Activated CD4-positive, alpha-beta T cell treated with anti-CD3 and anti-CD28 coated beads, Interleukin-2, amount 50 U/mL, for 24 hours (primary cell): ENCODE measurements around the gene SPINDOC.
"Not testable (repeated sequence)": the region's sequence is repeated elsewhere in the genome, so short reads cannot be mapped to it uniquely, and the experiment has no call there.

ENCODE experiments used
- DNase-seq, 2 donors: peaks; one replicate each; pipeline ENCODE4 v3.0.0-alpha.2; 2020; ENCODE audit warnings: low read depth in 1 of 2, low spot score in 1 of 2

Gene SPINDOC

DNA sequence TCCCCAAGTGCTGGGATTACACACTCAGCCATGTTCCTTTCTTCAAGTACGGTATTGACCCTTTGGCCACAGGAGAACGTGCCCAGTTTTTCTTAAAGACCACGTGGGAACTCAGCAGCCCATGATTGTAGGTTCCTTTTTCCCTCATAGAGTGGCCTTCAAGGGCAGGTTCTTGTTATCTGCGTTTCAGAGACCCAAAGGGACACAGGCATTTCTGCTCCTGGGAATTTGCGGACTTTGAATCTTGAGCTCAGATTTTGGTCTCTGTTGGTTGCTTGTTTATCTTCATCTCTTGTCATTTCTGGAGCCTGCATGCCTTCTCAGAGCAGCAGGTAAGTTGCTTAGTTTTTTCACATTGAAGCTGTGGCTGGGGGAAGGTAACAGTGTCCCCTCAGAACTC lies 37.7 kb downstream of the SPINDOC start:
- no peak for DNase-seq

DNA sequence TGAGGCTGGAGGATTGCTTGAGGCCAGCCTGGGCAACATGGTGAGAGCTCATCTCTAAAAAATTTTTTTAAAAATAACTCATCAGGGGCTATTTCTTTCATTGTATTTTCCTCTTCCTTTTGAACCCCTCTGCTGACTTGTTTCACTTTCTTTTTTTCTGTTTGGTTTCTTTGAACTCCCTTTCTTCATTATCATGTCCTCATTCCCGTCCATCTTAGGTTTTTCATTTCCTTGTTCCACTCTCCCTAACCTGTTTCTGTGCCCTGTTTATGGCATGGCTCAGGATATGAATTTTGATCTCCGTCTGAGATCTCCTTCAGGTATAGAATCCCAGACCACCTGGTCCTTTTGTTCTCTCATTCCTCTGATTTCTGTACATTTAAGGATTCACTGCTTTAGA lies 38.1 kb downstream of the SPINDOC start:
- no peak for DNase-seq

DNA sequence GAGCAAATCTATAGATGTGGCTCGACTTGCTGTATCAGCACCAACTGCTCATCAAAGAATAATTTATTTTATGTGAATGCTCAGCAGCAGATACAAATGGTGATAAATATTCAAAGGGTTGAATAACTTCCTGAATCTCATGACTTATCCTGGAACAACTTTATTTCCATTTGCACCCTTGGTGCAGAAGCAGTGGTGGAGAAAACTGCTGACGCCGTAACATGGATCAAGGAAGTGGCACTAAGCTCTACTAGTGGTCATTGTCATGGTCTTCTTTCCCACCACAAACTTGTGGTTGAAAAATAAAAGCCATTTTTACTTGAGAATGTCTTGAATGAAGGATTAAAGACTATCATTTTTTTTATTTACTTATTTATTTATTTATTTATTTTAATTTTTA lies 40.2 kb downstream of the SPINDOC start:
- no peak for DNase-seq

DNA sequence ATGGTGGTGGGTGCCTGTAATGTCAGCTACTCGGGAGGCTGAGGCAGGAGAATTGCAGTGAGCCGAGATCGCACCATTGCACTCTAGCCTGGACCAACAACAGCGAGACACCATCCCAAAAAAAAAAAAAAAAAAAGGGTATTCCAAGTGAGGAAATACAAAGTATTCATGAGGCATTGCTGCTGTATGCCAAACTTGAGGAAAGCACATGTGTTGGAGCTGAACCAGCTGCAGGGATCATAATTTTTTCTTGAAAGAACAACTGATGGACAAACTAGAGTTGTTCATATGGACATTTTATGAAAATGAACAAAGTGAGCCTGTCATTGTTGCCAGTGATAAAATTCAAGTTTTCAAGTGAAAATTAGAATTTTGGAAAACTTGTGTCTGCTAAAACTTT lies 41.4 kb downstream of the SPINDOC start:
- DNase-seq, result no peak

DNA sequence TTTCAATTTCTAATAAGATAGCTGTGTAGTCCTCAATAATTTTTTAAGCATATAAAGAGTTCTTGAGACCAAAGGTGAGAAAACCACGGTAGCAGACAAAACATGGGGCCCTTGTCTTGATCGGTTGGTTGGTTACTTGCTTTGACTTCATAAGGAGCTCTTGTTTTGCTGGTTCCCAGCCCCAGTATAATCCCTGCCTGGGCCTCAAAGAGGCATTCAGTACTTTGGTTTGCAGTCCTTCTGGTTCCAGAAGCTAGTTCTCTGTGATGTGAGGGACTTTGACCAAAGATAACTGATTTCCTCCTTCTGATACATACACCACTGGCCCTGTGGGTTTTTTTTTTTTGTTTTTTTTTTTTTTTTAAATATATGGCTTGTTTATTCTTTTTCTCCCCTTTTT lies 42.7 kb downstream of the SPINDOC start:
- DNase-seq, result no peak

DNA sequence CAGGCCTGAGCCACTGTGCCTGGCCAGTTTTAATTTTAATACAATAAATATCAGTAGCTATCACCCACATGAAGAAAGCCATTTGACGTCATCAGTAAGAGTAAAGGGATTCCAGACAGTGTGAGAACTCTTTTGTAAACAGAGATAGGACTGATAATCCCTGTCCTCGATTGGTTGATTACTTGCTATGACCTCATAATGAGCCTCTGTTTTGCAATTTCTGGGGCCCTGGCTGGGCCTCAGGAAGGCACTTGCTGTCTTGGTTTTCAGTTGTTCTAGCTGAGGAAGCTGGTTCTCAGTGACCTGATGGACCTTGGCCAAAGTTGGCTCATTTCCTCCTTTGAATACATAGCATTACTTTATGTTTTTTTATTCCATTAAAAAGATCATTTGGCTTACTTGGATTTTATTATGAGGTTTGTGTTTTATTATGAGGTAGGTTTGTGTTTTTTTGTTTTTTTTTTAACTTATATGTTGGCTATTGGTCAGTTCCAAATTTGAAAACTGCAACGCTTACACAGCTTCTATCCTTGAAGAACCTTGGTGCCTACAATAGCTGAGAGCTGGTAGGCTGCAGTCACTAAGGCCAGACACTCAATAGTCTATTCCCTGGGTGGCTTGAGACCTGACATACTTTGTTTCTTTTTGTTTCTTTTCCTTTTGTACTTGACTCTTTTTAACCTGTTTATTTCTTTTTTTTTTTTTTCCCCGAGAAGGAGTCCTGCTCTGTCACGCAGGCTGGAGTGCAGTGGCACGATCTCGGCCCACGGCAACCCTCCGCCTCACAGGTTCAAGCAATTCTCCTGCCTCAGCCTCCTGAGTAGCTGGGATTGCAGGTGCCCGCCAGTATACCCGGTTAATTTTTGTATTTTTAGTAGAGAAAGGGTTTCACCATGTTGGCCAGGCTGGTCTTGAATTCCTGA lies 45.6 kb downstream of the SPINDOC start:
- DNase-seq, result no peak

DNA sequence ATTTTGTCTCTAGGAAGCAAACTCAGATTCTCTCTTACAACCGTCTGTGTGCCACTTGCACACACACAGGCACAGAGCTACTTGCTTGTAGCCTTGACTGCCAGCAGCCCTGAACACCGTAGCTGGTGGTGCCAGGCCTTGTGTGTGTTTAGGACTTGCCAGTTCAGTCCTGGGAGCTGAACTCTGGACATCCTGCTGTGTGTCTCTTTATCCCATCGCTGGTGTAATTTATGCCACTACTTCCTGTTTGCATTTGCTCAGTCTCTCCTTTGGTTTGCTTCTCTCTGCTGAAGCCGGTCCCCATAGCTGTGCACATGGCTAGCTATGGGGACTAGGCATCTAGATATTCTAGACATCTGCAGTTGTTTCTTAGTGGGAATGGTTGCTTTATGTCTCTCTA lies 49.7 kb downstream of the SPINDOC start:
- DNase-seq, result no peak

DNA sequence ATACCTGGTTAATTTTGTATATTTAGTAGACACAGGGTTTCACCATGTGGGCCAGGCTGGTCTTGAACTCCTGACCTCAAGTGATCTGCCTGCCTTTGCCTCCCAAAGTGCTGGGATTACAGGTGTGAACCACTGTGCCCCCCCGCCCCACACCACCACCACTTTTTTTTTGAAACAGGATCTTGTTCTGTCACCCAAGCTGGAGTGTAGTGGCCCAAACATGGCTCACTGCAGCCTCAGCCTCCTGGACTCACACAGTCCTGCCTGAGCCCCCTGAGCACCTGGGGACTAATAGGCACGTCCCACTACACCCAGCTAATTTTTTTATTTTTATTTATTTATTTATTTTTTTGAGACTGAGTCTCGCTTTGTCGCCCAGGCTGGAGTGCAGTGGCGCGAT lies 50.4 kb downstream of the SPINDOC start:
- not testable (repeated sequence) for DNase-seq

DNA sequence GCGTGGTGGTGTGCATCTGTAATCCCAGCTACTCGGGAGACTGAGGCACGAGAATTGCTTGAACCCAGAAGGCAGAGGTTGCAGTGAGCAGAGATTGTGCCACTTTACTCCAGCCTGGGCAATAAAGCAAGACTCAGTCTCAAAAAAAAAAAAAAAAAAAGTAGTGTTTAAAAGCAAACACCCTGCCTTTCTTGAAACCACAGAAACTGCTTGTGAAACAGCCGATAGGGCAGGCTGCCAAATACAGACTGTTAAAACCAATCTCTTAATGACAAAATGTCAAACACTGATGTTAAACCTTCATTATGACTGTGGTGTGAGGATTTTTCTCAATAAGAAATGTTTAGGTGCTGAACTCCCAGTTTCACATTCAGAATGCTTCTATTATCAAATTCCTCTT lies 53.0 kb downstream of the SPINDOC start:
- peak; percentile 40 to 82 for DNase-seq

DNA sequence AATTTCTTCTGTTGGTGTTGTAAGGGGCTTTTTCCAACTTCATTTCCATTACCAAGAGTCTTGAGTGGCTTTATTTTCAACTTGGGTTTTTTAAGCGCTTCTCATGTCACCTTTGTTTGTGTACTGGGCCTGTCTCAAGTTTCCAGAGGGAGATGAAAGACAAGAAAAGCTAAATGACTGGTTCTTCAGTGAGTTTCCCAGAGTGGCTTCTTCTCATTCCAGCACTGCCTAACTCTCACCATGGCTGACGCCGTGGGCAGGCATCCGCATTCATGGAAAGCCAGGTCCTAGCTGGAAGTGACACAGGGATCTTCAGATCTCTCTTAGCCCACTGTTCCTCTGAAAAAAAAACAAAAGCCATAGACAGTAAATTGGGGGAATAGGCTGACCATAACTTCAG lies 54.3 kb downstream of the SPINDOC start:
- DNase-seq, result no peak

DNA sequence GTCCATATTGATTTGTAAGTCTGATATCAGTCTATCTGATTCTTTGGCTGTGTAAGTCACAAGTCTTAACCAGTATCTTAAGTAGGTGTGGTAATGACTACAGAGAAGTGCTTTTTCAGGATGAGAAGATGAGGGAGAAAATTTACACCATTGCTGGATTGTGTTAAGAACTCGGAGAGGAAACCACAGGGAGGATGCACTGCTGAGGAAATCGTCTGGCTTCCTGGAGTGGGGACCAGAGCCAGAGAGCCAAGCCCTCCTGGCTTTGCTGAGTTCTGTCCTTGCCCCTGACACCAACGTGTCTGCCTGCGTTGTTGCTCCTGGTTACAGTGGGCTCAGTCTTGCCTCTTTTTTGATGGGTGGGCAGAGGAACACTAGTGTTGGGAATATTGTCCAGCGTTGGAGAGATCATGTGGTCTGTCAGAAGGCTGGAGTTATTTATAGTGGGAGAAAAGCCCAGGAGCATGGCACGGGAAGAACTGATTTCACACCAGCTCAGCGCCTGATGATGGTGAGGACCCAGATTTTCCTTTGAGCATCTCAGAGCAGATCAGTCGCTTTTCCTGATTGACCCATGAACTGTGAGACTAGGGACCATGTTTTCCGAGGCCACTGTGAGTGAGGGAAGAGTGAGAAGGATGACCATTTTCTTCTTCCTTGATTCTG lies 55.3 kb downstream of the SPINDOC start:
- DNase-seq, result no peak

DNA sequence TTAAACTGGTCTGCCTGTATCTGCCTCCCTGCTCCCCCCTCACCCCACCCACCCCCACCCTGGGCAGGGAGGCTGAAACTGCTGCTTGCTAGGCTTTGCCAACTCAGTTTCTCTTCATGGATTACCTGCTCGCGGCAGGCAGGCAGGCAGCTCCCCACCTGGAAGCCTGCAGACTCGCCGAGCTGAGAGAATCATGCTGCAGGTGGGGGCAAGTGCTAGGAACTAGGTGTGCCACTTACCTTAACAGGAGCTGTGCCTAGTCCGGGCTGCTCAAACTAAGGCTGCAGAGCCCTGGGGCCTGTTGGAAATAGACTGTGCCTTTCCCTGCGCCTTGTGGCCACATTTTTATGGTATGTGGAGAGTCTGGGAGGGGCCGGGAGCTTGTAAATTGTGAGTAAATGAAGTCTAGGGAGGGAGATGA lies 55.9 kb downstream of the SPINDOC start:
- DNase-seq, result no peak

DNA sequence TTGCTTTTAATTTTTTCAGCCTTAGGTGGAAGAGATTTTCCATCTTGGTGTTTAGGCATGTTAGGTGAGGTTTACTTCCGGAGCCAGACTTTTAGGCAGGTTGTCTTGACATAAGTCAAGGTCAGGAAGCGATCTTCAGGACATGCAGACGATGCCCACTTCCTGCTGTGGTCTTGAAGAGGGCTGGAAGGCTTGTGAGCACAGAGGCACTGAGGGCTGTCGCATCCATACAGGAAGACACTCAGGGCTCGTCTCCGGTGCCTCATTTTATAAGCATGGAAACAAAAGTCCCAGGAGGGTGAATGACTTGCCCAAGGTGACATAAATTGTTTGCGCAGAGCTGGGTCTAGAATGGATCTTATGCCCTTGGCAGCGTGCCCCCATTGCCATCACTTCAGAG lies 56.4 kb downstream of the SPINDOC start:
- DNase-seq, result no peak

DNA sequence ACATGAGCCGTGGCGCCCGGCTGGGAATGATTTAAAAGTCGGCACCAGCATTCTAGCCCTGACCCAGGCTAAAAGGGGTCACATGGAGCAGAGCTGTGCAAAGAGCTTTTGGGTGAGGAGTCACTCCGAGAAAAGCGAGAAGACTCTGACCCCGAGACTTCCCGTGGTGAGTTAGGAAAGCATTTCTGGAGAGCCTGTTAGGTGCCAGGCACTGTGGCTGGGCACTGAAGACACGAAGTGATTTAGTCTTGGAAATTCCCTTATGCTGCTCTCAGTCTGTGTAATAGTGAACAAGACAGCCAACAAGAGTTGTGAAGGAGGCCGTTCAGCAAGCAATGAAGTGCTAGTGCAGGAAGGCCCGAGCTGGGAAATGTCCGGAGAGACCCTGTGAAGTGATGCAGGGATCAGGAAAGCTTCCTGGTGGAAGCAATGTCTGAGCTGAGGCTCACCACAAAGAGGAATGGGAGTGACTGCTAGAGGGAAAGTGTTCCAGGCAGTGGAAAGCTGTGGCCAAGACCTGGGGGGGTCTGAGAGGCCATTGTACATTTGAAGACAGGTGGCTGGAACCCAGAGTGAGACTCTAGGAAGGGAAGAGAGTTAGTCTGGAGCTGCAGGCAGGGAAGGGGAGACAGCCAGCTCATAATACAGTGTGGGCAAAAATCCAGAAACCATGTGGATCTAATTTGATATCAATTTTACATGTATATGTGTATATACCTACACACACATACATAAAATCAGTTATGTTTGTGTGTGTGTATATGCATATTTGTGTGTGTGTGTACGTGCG lies 57.3 kb downstream of the SPINDOC start:
- no peak for DNase-seq

DNA sequence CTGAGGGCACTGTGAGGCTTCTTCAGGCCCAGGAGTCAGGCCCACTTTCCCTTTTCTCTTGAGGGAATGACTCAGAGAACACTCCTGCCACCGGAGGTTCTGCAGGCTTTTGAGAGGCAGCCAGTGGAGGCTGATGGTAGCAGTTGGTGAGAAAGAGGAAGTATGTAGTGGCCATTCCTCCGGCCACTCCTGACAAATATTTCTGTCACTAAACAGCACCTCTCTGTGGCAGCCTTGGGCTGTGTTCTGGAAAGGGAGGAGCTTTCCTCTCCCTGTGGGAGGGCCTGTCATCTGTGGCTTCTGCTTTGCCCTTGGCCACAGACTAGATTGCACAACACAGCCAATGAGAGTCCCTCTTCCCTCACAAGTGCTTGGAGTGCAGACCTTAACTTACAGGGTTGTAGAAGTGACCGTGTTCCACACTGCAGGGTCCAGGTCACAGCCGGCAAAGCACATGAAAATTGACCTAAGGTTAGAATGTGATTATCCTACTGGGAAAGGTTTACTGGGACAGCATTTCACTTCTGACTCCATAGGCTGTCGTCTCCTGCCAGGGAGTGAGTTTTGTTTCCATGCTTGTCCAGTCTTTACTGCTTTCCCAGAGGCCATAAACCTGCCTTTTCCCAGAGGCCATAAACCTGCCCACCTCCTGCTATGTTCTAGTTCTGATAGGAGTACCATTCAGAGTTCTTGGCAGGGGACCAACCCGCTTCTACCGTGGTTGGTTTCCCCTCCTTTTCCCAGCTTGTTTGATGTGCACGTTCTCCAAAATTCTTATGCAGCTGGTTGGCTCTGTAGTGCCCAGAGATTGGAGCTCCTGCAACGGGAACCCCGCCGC lies 58.9 kb downstream of the SPINDOC start:
- DNase-seq, result no peak

DNA sequence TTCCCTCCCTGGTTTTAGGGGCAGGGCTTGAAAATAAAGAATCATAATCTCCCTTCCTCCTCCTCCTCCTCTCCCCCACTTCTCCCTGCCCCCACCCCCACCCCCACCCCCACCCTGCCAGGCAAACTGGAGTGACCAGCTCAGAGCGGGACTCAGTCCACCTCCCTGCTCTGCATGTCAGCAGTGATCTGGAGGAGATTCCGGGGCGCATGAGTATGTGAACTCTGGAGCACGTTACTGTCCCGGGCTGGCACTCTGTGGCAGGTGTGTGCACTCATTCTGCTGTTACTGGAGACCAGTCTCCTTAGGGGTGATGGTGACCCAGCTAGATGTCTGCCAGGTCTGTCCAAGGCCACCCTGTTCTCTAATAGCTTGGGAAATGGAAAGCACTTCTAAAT lies 59.5 kb downstream of the SPINDOC start:
- no peak for DNase-seq

DNA sequence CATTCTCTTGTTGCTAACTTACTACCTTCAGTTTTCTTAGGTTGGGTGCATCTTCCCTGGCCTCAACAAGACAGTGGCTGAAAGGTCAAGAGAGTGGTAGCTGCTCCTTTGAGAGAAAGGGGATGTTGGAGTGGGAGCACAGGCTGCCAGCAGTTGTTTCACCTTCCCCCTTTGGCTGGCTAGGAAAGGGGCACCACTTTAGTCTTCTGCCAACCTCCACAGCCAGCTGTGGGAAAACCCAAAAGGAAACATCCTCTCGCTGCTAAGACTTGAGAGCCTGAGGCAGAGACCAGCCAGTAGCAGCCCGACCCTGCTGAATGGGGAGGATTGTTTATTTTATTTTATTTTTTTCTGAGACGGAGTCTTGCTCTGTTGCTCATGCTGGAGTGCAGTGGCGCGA lies 60.1 kb downstream of the SPINDOC start:
- no peak for DNase-seq

DNA sequence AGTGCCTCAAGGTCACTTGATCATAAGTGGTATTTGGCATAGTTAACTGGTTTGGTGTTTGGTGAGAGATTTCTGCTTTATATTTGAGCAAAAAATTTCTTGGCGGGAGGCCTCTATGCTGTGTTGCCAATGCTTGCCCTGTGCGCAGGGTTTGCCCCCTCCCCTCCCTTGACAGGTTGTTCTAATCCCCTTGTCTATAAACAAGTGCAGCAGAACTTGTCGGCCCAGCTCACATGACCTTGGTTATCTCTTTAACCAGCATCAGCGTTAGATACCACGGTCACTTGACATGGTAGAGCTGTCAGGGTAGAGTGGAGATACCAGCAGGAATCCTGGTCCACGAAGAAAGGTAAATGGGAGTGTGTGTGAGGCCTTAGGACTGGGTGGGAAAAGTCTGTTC lies 61.3 kb downstream of the SPINDOC start:
- no peak for DNase-seq

DNA sequence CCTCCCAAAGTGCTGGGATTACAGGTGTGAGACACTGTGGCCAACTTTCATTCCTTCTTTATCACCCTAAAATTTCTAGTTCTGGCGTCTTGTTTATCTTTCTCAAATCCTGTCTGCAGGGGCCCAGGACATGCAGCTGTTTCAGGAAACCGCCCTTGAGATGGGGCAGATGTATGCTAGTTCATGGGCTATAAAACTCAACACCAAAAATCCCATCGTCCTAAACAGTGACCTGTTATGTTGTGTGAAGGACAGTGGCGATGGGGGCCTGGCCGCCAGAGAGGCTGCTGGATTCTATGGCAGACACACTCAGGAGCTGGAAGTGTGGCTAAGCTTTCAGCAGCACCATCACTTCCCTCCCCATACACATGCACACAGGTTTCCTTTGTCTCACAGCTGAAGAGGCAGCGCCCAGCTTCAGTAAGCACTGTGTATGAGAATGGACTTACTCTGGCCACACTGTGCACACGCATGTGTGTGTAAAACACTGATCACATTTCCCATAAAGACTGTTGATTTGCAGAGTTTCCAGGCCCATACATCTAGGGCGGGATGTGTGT lies 62.3 kb downstream of the SPINDOC start:
- DNase-seq, result no peak

DNA sequence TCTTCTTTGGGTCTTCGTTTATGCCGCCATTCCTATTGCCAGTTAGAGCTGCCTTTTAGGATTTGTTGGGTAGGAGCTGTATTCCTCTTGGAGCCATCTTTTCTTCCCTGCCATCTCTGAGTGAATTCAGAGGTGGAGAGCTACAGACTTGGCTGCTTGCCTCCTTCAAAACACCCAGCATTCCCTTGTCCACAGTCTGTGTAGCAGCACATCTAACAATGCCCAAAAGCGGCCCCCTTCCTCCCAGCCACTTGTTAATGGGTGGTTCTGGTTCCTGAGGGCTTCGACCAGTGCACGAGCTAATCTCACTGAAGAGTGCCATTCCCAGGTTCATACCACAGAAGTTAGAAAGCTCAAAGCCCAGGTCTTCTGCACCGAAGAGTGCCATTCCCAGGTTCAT lies 63.4 kb downstream of the SPINDOC start:
- no peak for DNase-seq
